Measurements from ENCODE around the gene SCNN1B.

Gene SCNN1B

GRCh38 chr16:23410176-23410575 is 108.1 kb downstream of the SCNN1B start:
- DNase-seq = no peak

DNA sequence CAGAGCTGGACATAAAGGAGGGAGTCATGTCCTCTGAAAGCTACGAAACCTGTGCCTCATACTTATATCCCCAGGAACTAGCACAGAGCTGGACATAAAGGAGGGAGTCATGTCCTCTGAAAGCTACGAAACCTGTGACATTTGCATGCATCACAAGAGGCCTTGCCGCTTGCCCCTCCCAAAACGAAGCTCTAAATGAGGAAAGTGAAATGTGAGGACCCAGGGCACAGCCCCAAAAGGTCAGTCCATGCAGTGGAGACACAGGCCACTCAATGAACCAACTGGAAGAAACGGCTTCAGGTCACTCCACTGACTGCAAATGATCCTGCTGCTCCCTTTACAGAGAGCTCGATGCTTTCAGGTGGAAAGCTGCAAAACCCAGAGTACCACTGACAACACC is 112.6 kb downstream of the SCNN1B start:
- DNase-seq = no peak

GRCh38 chr16:23416816-23417215 is 114.7 kb downstream of the SCNN1B start:
- DNase-seq = no peak

GRCh38 chr16:23420011-23420410 is 117.9 kb downstream of the SCNN1B start:
- no peak for DNase-seq

DNA sequence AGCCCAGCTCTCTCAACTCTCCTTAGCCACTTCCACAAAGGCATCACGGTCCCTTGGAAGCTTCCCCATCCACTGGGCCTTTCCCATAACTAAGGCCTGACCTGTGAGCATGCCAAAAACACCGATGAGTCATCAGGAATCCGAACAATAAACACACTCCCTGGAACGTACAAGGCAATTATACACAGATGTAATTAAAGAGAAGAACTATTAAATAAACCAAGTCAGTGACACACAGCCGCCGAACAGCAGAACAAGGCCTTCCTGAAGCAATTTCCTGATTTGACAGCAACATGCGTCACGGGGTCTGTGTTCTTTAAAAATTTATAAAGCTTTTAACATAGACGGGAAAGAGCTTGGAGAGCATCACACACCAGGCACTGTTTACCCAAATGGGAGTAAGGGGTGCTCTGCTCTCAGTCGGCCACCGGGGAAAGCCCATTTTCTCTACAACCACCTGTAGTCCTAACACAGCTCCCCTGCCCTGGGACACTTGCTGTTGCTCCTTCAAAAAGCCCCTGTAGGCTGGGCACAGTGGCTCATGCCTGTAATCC is 121.5 kb downstream of the SCNN1B start:
- DNase-seq = peak; percentile 30

DNA sequence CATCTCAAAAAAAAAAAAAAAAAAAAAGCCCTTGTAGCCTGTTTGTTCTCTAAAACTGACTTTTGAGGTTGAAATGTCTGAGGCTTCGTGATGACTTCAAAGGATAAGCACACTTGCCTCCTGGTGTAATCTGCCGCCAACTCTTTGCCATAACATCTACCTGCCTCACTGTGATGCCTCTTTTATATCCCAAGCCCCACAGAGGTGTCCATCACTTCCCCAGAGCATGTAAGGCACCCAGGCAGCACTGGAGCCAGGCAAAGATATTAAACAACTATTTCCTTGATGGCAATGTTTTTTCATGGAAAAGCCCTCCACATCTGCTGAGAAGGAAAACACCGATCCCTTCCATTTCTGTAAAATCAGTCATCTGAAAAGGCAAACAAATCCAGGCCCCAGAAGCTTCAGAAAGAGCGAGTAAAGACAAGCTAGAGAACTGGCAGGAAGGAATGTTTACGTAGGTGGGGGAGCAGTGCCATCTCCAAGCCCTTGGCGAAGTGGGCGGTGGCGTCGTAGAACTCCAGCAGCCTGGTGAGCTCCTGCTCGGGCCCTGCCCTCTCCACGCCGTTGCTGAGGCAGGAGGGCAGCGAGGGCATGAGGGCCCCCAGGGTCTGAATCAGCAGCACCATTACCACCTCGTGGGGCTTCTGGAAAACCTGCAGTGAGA is 122.3 kb downstream of the SCNN1B start:
- DNase-seq = peak; percentile 13

- no peak for DNase-seq
Measured at GRCh38 chr16:23428351-23428750, 126.2 kb downstream of the SCNN1B start.
